Stimulated activated CD4-positive, alpha-beta T cell treated with anti-CD3 and anti-CD28 coated beads, Interleukin-2, amount 100 ng/mL, for 48 hours (primary cell): ENCODE results near the gene ZNF106.
A peak's percentile ranks its signal among the peaks of the same experiment; 100 is the strongest.

ENCODE experiments used
- DNase-seq, 2 donors: peaks; one replicate each; pipeline ENCODE4 v3.0.0-alpha.2; 2020

ZNF106 gene

DNA sequence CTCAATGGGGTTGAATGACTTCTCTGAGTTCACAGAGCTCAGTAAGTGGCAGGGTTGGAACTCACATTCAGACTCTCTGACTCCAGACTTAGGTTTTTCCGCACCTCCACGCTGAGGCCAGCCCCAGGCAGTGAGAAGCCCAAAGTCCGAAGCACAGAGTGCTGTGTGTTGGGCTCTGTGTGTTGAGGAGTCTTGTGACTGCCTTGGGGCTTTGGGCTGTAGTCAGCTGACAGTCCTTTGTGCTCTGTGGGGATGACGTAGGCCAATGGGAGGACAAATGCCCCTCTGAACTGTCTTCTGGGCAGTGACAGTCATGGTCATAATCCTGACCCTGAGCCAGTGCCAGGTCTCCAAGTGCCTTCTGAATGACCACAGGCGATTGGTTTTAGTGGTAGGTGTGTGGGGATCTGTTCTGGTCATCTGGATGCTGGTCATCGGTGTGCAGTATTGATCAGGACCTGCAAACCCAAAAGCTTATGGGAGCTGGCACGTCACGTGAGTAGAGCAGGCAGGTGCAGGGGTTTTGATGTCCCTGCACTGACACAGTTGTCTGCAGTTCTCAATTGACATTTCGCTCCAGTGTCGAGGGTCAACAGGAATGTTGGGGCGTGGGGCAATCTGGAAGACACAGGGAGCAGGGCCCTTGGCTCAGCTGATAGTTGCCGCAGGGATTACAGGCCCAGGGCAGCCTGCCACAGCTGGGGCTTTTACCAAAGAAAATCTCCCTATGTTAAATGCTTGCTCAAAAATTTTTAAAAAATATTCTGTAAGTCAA, 86.3 kb downstream of the ZNF106 start:
- DNase-seq, result no peak

DNA sequence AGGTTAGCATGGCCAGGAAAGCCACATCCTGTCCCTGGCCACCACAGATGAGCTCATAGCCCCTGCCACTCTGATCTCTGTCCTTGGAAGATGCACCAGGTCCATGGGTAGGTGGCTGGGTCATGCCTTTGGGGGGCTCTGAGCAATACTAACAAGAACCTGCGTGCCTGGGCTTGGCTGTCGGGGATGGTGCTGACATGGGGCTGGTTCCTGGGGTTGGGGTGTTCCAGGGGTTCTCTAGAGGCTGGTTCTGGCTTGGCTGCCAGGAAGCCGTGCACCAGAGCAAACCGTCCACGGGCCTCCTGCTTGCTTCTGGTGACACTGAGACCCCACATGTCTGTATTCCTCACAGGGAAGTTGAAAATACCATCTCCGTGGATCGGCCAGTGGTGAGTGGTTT, 87.6 kb downstream of the ZNF106 start:
- DNase-seq, result no peak

DNA sequence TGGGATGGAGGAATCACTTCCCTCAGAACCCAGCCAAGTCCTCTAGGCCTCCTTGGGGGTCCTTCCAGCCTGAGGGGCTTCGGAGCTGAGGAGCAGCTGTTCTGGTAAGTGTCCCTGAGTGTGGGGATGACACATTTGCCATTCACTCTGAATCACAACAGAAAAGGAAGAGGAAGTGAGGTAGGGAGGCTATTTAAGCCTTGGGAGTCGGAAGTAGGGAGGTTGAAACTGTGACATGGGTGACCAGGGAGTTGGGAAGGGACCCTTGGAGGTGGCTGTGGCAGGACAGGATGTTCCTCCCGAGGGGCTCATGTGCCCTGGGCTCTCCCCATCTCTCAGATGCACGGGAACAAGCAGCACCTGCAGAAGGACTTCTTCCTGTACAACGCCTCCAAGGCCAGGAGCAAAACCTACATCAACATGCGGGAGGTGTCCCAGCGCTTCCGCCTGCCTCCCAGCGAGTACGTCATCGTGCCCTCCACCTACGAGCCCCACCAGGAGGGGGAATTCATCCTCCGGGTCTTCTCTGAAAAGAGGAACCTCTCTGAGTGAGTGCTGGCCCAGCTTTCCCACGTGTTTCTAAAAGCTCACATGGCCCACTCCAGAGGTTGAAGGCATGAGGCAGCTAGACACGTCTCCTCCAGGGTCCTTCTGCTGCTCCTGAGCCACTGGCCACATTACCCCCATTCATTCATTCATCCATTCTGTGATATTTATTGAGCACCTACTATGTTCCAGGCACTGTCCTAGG, 88.3 kb downstream of the ZNF106 start:
- no peak for DNase-seq

DNA sequence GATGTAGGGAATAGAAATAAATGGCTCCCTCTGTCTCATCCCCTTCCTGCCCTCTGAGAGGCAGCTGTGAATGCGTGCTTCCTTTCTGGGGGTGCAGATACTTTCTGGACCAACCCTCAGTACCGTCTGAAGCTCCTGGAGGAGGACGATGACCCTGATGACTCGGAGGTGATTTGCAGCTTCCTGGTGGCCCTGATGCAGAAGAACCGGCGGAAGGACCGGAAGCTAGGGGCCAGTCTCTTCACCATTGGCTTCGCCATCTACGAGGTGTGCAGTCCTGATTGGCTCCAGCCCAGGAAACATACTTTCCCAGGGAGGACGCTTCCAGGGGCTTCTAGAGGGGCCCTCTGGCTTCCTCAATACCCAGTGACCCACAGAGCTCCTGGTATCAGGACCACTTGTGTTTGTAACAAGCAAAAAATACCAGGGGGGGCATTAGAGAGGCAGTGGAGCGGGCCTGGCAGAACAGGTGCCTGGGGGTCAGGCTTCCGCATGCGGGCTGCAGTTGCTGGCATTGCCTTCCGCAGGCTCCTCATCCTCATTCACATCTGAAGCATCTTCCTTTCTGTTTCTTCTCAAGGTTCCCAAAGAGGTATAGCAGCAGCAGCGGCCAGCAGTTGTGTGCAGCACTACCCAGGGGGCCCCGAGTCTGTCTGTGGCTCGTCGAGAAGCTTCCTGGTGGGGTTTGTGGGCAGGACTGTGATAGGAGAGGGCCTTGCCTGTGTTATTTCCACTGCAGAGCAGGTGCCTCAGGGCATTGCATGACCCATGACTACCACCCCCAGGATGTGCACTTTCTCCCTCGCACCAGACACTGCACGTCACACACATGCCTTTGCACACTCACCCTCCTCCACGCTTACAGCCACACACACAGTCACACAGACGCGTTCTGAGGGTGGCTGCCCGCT, 89.1 kb downstream of the ZNF106 start:
- DNase-seq, result no peak

DNA sequence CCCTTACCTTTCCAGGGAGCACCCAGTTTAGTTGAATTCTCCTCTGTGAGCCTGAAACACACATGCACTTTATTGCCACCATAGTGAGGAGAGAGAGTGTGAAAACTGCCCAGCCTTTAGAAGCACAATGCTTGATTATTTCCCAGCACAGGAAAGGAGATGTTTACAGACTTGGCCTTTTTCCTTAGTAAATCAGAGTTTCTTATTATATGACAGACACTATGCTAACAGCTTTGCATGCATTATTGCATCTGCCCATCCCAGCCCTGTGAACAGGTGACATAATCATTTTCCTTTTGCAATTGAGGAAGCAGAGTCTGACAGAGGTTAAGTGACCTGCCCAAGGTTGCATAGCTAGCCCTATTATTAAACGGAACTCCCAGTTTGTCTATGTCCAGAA, 95.1 kb downstream of the ZNF106 start:
- DNase-seq, result no peak

DNA sequence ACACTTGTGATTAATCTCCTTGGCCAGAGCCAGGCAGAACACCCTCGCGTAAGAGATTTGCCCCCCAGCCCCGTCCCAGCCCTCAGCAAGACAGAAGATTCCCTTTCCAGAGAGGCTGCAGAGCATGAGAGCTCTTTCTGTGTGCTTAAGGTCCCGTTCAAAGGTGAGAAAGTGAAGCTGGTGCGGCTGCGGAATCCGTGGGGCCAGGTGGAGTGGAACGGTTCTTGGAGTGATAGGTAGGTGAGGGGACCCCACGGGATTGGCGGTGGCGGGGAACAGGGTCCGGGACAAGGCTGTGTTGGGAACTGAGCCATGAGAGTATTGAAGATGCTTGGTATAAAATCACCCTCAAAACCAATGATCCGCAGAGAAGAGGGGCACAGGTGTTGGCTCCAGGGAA, 96.8 kb downstream of the ZNF106 start:
- no peak for DNase-seq

DNA sequence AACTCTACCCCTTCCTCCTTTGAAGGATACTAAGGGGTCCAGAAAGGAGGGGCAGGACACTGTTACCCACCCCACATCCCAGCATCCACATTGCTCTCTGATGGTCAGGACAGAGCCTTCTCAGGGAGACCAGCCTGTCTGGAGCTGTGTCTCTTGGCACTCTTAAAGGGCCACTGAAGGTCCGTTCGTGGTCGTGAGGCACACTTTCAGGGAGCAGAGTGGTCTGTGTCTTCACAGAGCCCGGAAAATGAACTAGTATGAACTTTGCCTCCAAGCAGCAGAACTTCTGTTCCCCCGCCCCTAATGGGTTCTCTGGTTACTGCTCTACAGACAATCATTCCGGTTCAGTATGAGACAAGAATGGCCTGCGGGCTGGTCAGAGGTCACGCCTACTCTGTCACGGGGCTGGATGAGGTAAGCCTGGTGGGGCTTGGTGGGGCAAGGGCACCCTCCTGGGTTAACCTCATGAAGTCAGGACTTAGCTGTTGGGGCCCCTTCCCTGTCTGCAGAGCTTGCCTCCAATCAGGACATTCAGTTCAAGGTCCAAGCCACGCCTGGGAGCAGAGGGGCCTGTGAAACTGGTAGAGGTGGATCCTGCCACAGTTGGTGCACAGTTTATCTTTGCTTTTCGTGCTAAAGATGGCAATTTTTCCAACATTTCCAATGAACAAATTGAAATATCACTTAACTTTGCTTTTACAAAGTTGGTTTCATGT, 98.5 kb downstream of the ZNF106 start:
- no peak for DNase-seq

DNA sequence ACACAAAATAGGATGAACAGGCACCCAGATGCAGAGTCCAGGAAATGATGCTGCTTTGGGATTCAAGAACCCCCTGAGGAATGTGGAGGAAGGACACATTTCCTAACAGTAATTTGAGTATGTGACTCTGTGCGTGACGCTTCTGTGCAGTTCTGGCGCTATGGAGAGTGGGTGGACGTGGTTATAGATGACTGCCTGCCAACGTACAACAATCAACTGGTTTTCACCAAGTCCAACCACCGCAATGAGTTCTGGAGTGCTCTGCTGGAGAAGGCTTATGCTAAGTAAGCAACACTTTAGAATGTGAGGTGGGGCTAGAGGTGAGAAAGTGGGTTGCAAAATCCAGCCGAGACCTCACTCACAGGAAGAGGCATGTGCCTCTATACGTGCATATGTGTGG, 103.3 kb downstream of the ZNF106 start:
- no peak for DNase-seq

DNA sequence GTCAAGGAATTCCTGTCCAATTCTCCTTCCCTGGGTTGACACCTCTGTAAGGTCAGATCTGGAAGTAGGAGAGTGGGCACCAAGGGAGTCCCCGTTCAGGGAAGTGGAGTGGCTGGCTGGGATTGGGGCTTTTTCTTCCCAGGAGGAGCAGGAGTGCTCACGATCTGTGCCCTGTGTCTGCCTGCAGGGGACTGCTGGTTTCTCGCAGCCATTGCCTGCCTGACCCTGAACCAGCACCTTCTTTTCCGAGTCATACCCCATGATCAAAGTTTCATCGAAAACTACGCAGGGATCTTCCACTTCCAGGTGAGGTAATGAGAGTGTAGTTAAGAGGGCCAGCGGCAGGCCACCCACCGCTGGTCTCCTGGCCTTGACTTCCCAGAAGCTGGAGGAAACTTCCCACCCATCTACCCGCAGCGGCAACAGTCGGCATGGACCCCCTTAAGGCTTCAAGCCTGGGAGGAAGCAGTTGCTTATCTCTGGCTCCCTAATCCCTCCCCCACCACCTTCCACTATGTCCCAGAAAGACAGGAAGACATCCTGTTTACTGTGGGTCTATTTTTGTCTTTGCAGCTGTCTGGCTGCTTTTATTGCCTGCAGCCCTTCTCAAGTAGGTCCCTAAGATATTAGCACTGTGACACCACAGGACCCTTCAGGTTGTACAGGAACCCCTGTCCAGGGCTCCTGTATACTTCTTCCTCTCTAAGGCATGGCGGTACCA, 104.8 kb downstream of the ZNF106 start:
- DNase-seq, result no peak

DNA sequence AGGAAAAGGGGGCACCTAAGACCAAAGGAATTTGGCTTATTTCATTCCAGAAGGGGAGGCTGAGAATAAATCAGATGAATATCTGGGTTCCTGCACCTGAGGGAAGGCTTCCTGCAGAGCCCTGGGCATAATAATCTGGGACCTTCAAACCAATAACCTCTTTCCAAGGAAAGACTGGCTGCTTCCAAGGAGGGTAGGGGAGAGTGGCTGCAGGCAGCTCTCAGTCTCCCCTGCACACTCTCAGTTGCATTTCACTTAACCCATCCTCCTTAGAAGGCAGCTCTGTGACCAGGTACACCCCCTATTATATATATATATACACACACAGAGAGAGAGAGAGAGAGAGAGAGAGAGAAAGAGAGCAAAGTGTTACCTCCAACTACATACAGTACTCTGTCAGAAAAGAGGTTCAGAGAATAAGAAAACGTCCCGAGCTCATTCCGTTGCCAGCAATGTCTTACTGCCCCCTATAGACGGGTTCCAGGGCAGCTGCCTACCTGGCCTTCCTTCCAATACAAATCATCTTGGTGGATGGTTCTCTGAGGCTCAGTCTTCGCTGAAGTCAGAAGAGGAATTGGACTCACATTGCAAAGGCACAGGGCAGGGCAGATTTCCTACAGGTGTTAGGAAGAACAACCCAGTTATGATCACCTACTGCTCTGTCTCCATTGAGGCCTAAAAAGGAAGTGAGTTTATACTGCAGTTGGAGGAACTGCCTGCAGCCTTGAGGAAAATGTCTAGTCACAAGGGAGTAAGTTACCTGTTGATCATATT, 105.5 kb downstream of the ZNF106 start:
- DNase-seq, result peak; percentile 7 to 18

DNA sequence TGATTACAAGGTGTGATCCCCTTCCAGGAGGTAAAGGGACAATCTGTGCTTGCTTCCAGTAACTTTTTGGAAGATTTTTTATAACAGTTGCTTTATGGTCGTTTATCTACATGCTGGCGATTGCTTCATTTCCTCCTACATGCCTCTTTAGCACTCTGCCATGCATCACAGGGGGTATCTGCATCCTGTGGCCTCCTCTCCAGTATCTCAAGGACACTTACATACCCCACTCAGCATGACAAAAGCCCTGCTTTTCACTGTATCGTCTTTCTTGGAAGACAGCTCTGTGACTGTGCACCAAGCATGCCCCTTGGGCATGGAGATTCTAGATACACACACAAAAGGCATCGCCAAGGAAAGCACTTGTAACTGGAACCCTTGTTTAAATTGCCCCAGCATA, 106.3 kb downstream of the ZNF106 start:
- DNase-seq, result no peak

DNA sequence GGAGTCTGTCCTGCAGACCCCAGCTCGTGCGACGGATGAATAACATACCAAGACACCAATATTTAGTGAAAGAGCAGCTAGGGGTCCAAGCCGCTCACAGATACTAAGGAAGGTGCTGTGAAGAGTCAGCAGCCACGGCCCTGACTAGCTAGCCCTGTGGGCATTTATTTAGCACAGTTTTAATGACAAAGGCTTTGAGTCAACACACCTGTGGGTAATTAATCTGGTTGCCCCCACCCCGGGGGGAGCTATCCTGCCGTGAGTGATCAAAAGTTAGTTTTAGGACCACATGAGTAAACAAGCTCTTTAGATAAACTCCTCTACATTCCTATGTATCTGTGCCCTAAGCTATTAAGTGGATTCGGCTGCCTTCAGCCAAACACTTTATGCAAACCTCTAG, 112.9 kb downstream of the ZNF106 start:
- no peak for DNase-seq

DNA sequence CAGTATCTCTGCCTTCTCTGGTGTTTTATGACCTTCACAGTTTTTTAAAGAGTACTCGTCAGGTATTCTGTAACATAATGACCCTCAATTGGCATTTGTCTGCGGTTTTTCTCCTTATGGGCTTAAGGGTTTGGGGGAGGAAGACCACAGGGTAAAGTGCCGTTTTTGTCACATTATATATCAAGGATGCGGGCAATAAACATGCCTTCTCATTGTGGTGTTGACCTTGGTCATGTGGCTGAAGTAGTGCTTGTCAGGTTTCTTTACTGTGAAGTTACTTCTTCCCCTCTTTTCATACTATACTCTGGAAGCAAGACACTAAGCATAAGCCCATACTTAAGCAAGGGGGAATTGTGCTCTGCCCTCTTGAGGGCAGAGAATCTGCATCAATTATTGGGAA, 115.0 kb downstream of the ZNF106 start:
- DNase-seq, result no peak

DNA sequence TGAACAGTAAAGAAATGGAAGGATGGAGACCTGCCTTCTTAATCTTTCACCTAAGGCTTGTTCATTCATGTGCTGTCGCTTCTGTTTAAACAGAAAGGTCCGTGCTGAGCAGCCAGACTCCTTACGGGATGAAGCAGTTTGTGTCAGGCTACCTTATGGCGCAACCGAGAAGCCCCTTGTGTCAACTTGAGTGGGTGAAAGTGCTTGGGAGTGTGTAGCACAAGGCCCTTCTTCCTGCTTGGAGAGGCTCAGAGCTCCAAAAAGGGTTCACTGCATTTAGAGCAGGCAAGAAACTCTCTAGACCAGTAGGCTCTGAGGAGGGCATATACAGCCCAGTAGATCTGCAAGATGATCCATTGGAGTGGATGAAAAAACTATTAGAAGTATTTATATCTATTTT, 115.7 kb downstream of the ZNF106 start:
- DNase-seq, result no peak

DNA sequence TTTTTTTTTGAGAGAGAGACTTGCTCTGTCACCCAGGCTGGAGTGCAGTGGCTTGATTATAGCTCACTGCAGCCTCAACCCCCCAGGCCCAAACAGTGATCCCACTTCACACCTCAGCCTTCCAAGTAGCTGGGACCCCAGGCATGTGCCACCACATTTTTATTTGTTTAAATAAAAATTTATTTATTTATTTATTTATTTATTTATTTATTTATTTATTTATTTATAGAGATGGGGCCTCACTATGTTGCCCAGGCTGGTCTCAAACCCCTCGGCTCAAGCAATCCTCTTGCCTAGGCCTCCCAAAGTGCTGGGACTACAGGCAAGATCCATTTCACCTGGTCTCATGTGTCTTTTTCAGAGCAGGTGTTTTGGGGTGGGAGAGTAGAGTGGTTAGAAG, 116.1 kb downstream of the ZNF106 start:
- DNase-seq, result no peak

DNA sequence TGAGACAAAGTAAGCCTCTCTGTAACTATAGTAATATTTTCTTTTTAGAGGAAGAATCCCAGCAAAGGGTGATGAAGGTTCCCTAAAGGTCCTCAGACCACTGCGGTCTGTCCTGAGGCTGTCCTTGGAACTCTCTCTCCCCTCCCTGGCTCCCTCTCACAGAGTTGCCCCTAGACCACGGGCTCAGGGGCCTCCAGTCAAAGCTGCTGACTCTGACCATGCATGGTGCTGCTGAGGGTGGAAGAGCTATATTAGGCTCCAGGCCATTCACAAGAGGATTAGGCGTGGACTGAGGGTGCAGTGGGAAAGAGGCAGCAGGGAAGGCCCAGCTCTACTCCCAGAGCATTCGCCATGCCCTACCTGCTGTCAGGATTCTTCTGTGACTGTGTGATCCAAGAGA, 117.0 kb downstream of the ZNF106 start:
- no peak for DNase-seq

DNA sequence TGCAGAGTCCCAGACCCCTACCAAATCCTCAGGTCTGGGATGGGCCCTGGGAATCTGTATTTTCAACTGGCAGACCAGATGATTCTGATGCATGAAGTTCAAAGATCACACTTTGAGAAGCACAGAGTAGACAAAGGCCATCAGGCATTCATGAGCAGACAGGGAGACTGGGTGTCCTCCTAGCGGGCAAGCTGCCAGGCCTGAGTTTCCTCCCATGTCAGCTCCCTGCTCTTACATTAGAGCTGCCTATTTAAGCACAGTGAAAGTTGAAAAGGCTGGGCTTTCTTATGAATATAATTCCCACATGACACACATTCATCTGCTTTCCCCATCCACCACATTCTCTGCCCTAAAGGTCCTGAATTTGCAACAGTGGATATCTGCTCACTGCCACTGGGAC, 117.7 kb downstream of the ZNF106 start:
- DNase-seq, result no peak

DNA sequence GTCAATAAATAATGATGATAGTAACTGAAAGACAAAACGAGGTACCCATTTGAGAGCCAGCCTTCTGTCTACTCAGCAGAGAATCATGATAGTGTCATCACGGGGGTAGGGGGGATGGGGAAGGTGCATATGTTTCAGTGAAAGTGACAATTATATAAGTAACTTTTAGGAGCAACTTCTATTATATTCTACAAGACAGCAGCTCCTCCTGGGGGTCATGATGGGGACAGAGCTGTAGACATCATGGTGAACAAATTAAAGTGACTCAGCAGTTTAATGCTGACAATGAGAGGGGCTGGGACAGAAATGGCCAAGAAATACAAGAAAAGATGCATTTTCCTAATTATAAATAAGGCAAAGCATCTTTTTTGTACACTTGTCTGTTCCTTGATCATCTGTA, 119.8 kb downstream of the ZNF106 start:
- no peak for DNase-seq

DNA sequence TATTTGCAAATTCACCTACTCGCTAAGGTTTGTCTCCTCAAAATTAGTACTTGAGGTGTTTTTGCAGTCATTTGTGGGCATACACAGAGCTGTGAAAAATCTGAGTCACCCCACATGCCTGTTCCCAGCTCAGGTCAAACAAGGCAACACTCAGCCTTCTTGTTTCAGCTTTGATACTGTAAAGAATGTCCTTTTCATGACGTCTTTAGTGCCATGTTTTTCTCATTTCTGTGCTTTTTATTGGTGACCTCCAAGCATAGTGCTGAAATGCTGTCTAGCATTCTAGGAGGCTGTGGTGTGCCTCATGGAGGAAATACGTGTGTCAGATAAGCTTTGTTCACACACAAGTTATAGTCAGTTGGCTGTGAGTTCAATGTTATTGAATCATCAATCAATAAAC, 122.8 kb downstream of the ZNF106 start:
- no peak for DNase-seq

DNA sequence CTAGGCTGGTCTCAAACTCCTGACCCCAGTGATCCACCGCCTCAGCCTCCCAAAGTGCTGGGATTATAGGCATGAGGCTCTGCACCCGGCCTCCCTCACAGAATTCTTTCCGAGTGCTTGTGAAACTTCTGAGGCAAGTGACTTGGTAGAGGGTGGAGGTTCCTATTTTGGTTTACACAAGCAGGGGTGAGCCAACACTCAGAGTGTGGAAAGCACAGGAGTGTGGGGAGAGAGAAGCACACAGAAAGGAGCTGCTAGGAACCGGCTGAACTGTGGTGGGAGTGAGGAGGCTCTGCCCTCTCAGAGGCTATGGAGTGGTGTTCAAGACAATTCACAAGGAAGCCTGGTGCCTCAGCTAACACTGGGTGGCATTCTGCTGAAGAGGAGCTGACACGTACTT, 123.9 kb downstream of the ZNF106 start:
- DNase-seq, result no peak

DNA sequence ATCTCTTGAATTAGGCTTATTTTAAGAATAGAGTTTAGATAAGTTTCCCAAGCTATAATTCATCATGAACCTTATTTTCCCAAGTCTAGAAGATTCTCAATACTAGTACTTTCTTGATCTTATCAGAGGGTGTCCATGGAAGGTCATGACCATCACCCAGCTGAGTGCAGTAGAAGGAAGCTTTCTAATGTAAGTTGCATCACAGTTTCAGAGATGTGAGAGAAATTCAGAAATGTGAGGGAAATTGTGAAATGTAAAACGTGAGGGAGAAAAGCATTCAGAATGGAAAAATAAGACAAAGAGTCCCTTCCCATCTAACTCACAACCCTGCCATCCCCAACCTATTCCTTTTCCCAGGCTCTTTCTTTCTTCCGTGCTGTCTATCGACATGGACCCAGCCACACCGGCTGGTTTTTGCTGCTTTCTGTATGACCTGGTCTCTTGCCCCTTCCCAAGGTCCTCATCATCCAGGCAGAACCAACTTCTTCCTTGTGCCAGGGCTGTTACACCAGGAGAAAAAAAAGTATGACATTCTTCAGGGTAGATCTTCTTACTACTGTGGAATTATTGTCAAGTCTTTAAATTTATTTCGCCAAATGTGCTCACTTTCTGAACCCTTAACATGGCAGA, 124.9 kb downstream of the ZNF106 start:
- DNase-seq, result no peak
